MV-4-11 (cell line): ENCODE results near the gene KCND3.
"Not testable (repeated sequence)": the region's sequence is repeated elsewhere in the genome, so short reads cannot be mapped to it uniquely, and the experiment has no call there.

Experiments used
- DNase-seq: peaks from one replicate; lab custom pipeline; 2025; lab: John Stamatoyannopoulos, UW

KCND3 gene

DNA sequence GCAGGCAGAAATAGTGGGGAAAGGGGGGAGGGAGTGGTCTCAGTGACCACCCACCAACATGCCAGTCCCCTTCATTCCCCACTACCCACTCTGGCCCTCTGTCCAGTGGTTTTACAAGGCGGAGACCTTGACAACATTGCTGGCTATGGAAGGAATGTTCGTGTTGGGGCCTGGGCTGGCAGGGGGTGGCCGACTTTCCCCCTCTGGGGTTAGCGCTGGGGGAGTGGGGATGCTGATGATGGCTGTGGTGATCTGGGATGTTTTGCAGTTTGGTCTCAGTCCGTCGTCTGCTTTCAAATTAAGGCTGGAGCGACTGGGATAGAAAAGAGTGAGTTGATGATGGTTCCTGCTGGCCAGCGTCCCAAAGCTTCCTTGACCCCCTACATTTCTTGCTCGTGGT is 213.5 kb downstream of the KCND3 start:
- no peak for DNase-seq

DNA sequence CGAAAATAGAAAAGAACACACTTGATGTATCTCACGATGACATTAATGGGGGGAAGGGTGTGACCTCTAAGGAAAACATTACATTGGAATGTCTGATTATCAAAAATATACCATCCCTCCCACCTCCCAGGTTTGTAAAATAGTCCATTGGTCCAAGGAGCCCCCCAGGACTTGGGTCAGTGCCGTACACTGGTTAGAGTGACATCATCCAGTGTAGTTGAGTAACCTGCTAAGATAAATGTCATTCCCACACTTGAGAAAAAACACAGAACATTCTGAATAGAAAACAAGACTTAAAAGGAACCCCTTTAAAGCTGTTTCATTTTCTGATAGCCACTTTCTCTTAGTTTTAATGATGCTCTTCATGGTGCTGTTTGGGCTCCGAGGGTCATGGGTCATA is 218.6 kb downstream of the KCND3 start:
- no peak for DNase-seq

DNA sequence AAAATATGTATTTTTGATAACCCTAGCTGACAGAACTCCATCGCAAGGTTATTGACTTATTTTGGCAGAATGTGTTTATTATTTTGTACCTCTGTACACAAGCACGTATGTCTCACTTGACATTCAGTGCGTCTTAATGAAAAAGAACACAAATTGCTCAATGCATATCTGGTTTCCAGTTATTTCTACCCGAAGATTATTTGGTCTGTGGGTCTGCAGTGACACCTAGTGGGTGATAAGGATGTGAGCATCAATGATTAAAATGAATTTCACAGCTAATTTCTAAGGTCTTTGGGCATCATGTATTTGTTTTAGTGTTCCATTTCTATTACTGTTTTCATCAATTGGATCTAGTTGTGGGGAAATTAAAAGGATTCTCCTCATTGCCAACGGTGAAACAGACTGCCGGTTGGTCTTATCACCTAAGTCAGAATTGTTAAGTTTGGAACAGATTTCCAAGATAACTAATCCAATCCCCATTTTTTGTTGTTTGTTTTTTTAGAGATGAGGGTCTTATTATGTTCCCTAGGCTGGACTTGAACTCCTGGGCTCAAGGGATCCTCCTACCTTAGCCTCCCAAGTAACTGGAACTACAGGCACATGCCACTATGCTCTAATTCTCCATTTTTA is 219.8 kb downstream of the KCND3 start:
- DNase-seq, result peak; percentile 68

DNA sequence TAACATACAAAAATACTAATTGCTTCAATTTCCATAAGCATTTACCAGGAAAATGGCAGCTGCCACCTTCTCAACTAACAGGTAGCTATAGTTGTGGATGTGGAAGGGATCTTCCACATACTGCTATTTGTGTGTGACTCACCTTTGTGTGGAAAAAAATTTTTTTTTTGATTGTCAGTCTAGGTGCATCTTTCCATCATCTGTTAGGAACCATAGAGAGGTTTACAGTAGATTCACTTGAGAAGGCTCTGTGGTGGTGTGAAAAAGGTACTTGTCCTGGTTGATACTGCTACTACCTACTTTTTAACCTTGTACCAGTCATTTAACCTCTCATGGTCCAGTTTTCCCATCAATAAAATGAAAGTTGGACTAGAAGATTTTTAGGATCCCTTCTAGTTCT is 220.8 kb downstream of the KCND3 start:
- DNase-seq, result no peak

DNA sequence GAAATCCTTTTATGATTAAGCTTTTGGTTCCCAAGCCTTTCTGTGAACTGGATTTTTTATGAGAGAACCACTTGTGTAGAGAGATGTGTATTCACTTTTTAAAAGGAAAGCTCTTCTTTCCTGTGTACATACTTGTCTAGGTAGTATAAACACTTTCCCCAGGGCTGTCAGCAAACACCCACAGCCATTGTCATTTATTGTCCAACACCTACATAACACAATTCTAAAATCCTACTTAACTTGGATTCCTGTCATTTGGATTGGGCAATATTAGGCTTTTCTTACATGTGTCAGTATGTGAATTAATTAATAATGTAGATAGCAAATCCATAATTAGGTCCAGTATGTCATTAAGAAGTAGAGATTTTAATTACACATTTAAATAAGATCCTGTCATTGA is 221.4 kb downstream of the KCND3 start:
- DNase-seq, result no peak

DNA sequence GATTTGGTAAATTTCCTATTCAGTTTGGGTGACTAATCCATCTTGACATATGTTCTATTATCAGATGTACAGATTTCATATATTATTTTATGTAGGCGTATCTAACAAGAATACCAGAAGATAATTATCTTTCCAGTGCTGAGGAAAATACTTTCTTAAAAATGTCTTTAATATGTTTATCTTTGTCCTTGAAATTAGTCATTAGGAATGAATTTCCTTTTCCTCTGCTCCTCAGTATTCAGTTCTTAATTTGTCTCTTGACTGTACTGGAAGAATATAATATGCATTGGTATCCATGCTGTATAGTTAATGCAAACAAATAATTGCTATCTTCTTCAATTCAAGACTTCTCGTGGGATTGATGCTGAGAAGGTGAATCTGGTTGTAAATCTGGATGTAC is 227.1 kb downstream of the KCND3 start:
- DNase-seq, result no peak

DNA sequence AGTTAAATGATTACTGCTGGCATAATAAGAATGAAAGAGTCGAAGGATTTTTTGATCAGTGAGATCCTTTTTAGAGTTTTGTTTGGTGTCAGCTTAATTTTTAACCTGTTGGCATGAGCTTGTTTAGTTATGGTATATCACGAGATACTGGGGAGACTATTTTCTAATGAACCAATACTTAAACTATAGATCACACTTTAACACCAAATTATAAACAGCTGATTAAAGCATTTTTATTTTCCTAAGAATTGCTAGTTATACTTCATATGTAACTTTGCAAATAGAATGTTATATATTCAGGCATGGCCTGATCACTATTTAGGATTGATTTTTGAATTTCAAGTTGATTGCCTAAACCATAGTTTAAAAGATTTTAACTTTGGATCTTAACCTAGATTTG is 227.8 kb downstream of the KCND3 start:
- no peak for DNase-seq

DNA sequence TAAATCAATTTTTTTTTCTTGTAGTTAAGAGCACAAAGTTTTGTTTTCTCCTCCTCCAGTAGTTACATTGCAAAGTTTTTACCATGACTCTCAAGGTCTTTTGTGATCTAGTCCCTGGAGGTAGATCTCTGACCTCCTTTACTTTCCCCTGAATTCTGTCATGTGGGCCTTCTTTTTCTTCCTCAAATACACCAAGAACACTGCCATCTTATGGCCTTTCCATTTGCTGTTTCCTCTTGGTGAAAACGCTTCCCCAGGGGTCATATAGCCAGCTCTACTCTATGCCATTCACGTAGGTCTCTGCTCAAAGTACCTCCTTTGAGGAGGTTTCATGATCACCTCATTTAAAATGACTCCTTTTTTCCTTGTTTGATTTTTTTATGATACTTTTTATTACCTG is 231.1 kb downstream of the KCND3 start:
- peak; percentile 51 for DNase-seq

DNA sequence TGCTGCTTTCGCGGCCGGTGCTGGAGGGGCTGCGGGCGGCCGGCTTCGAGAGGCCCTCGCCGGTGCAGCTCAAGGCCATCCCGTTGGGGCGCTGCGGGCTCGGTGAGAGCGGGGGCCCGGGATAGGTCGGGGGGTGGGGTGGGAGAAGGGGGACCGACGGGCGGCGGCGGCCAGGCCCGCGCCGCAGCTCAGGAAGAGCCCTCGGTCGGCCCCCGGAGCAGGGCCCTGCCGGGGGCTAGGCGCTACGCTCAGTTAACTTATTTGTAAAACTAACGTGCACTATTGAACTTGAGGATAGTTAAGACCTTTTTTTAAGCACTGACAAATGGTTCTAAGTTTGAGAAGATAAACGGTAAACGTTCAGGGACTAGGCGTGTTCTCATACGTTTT is 233.3 kb downstream of the KCND3 start:
- no peak for DNase-seq

DNA sequence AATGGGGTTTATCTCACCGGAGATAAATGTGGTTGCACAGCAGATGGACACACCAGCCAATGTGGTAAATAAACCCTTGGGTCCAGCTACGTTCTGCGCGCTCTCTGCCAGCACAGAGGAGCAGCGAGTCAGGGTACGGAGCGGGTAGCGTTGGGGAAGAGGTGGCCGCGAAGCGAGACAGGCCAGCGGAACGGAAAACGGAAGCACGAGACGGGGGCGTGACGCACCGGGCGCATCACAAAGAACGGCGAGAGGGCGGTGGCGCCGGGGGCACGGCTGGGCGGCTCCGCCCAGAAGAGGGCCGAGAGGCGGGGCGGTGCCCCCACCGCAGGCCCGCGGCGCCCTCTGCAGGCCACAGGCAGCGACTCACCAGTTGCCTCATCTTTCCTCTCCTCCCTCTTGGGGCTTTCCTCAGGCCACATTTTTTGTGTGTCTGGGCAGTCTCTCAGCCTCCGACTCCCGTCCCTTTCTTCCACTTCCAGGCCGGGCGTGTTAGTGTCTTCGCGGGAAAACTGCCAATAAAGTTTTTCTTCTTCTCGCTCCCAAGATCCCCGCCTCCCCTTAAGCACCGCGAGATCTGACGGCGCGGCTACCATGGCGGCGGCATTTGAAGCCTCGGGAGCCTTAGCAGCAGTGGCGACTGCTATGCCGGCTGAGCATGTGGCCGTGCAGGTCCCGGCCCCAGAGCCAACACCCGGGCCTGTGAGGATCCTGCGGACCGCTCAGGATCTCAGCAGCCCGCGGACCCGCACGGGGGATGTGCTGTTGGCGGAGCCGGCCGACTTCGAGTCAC is 233.9 kb downstream of the KCND3 start, which contains the start of gene DDX20:
TSS of gene DDX20 (plus strand) at position 571 of the 793 bp plus-strand sequence. CDS start at position 595, 24 bp downstream.
- DNase-seq, result peak; percentile 95

DNA sequence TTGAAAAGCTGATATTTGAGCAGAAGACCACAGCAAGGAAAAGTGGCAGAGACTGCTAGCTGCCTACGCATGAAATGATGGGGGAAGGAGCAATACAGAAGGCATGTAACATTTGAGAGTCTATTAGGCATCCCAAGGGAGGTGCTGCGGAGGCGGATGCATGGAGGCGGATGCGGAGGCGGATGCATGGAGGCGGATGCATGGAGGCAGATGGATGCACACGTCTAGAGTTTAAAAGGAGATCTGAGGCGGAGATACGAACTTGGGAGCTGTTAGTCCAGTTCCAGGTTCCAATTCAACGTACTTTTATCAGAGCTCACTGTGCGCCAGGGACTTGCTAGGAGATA is 234.5 kb downstream of the KCND3 start:
- peak; percentile 43 for DNase-seq

DNA sequence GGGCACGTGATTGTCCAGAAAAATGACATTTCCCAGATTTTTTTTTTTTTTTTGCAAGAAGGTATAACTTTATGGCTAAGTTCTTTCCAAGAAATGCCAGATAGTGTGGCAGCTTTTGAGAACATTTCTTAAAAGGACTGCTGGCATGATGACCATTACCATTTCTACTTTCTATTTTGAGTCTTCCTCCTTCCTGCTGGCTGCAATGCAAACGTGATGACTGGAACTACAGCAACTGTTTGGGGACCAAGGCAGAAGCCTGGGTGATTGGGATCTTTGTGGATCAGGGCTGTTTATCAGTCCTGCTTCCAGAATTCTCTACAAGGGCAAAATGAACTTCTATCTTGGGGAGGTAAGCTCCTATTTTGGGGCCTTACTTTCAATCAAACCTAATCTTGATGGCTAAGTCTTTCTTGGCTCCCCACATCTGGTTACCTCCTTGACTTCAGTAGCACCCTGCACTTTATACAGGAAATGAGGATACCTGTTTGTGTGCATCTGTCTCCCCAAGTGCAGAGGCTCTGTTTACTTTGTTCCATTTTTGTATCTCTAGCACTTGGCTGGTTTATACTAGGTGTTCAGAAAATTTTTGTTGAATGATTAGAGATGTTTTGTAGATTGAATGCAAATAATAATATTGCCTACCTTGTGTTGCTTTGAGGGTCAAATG is 237.4 kb downstream of the KCND3 start:
- DNase-seq, result peak; percentile 20

DNA sequence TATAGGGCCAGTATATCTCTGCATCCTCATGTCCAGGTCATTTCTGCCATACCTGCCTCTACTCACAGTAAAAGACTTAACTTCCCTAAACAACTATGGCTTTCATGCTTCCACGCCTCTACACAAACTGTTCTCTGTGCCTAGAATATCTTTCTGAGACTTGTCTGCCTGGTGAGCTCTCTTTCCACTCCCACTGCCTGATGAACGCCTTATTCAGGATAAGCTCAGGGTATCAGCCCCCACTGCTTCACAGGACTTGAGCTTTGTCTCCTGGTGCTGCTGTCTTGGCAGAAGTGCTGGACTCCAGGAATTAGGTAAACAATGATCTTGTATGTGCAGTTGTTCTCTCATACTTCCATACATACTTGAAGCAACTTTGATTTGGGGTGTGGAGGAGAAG is 238.6 kb downstream of the KCND3 start:
- no peak for DNase-seq

DNA sequence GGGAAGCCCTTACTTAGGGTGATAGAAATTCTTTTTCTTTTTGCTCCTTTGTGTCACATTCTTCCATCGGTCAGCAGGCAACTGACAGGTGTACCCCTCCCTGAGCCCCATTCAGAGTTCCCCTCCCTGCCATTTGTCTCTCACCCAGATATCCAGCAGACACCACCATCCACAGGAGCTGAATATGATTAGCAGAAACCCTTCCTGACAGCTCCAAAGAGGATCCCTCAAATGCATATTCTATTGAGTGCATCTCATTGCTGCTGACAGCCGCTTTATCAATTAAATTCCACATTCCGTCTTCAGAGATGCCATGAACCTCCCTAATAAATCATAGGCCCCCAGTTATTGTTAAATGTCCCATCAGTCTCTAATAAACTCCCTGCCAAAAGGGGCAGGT is 239.8 kb downstream of the KCND3 start:
- DNase-seq, result no peak

DNA sequence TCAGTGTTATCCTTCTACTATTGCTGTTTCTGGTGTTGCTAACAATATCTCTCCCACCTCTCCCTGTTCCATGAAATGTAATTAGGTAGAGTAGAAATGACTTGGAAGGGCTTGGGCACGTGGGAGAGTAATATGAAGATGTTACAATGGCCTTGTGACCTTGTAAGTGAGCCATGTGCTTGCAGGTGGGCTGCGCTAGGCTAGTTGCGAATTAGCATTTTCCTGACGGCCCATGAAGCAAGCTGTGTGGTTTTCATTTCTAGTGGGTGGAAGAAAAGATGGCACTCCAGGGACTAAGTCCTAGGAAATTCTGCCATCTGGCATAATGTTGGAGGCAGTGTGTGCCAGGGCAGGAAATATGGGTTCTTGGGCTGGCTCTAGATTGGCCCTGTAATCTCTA is 241.5 kb downstream of the KCND3 start:
- no peak for DNase-seq

DNA sequence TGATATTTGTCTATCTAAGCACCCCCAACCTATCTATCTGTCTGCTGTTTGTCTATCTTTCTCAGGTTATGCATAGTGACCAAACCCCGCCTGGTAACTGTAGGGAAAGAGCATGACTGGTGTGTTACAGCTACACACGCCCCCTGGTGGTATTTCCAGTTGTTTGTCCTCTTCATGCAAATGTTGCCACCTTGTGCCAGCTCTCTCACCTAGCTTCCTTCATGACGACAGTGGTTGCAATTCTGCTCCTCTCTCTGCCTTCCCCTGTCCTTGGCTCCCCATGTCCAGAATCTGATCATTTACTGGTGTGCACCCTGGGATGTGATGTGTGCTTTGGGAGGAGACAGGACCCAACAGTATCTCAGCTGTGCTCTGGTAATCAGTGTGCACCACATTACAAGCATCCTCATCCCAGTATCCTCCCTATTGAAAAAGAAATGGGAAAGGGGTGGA is 242.2 kb downstream of the KCND3 start:
- DNase-seq, result peak; percentile 73

DNA sequence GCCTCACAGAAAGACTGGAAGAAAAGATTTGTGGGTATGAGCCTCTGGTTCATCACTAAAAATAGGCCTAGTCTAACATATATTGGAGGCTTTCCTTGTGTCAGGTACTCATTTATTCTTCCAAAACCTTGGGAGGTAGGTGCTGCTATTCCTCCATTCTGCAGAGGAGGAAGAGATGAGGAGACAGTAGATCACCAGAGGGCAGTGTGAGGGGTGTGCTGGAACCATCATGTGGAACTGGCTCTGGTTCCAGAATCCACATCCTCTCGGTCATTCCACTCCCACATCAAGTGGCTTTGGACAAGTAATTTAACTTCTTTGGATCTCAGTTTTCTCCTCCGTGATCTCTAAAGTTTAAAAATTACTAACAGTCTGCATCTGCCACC is 242.9 kb downstream of the KCND3 start:
- DNase-seq, result no peak

DNA sequence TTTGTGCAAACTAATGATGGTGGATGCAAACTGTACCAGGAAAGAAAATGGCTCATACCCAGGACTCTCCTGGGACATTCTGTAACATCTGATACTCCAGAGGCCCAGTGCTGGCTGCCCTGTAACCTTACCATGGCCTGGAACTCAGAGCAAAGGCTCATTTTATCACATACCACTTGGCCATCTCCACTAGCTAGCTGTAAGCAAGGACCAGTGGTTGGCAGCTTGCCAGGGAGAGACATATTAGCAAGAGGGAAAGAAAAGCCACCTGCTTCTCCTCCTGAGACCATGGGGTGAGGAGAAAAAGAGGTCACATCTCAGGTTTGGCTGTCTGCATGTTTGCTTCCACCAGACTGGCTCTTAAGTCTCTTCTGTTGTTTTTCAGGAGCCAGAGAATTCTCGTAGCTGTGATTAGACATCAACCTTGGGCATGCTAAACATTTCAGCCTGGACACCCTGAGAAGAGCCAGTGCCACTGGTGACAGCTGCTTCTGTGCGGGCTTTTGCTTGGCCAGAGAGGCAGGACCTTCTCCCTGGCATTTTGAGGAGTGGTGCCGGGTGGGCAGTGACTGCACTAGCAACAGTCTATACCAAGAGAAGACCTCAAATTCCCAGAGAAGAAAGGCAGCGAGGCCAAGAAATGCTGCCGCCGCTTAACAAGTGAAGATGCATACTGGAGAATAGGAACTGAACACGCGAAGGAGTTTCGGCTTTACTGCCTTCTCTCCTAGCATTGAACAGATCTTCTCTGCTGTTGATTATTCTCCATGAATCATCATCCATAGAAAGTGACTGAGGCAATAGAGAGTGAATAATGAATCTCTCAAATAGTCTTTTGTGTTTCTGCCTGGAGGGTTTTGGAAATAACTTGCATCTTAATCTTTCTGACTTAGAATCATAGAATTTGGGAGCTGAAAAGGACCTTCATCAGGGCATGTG is 243.5 kb downstream of the KCND3 start:
- no peak for DNase-seq

DNA sequence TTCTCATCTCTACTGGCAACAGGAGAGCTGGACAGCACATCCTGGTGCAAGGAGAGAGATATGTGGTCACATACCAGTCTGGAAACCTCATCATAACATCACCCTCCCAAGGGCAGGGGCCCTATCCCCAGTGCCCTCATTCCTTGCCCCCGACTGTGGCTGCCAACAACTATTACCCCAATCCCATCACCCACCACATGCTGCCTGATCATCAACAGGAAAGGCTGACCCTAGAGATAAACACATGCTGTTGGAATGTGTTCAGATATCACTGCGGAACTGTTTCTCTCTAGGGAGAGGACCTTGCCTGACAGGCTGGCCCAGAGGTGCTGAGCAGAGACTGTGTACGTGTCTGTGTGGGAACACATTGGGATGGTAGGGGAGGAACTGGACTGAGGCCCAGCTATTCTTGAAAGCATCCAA is 245.8 kb downstream of the KCND3 start:
- no peak for DNase-seq

DNA sequence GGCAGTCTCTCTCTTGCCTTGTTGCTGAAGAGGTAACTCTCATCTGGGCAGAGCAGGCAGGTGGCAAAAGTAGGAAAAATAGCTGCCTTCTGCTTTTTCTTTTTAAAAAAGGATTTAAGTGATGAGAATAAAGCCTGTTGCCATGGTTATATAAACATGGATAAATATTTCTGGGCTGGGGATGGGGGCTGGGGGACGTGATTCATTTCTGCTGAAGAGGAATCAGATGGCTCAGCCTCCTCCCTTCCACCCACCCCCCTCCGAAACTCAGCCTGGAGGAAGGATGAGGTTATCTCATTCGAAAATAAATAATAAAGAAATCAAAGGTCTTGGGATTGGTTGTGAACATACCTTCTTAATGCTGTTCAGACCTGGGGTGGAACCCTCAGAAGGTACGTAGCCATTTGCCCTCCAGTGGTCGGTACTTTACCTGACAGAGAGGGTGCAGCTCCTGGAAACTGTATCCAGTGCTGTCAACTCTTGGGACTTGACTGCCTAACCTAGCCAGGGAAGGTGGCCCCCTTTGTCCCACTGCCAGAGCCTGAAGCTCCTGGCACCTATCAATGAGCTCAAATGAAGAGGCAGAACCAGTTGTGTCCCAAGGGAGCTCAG is 246.4 kb downstream of the KCND3 start:
- no peak for DNase-seq

DNA sequence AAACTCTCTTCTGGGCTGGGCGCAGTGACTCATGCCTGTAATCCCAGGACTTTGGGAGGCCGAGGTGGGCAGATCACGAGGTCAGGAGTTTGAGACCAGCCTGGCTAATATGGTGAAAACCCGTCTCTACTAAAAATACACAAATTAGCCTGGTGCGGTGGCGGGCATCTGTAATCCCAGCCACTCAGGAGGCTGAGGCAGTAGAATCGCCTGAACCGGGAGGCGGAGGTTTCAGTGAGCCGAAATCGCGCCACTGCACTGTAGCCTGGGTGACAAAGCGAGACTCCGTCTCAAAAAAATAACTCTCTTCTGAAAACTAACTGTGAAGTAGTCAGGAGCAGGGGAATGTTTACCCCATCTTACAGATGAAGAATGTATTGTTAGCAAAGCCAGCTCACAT is 247.2 kb downstream of the KCND3 start:
- not testable (repeated sequence) for DNase-seq
